H9 (cell line): ENCODE data around the gene FOXF1. TPM values are rescaled to one million over a fixed set of nuclear protein-coding genes. Genes with fewer than 3 reads are reported as not detected.

ENCODE experiments used
- DNase-seq: peaks from one replicate; pipeline ENCODE4 v3.0.0-alpha.2; 2017
- H2AFZ ChIP-seq: one replicate; pipeline ENCODE4 v1.6.1; 2013; ENCODE audit warnings: mild to moderate bottlenecking, low read length, control low read depth, moderate library complexity
- H2AK5ac ChIP-seq: 2 replicates; pipeline ENCODE4 v1.6.1; 2013; ENCODE audit warnings: low read length, control low read depth, mixed read lengths; ENCODE audit not compliant: insufficient read length
- H2BK120ac ChIP-seq: one replicate; pipeline ENCODE4 v1.6.1; 2013; ENCODE audit warnings: low read depth, mild to moderate bottlenecking, low read length, control low read depth, inconsistent platforms; ENCODE audit not compliant: poor library complexity, severe bottlenecking
- H2BK12ac ChIP-seq: 2 replicates; pipeline ENCODE4 v1.6.1; 2013; ENCODE audit warnings: low read length, control low read depth, mixed read lengths, low read depth; ENCODE audit not compliant: insufficient read length
- H2BK15ac ChIP-seq: 2 replicates; pipeline ENCODE4 v1.6.1; 2013; ENCODE audit warnings: low read depth, low read length, control low read depth
- H2BK20ac ChIP-seq: one replicate; pipeline ENCODE4 v1.6.1; 2013; ENCODE audit warnings: low read depth, mild to moderate bottlenecking, low read length, control low read depth, inconsistent platforms; ENCODE audit not compliant: poor library complexity, severe bottlenecking
- H2BK5ac ChIP-seq: 2 replicates; pipeline ENCODE4 v1.6.1; 2013; ENCODE audit warnings: low read length, control low read depth, mixed read lengths; ENCODE audit not compliant: insufficient read length
- H3K14ac ChIP-seq: 2 replicates; pipeline ENCODE4 v1.6.1; 2013; ENCODE audit warnings: low read length, control low read depth; ENCODE audit not compliant: insufficient read depth
- H3K18ac ChIP-seq: 2 replicates; pipeline ENCODE4 v1.6.1; 2013; ENCODE audit warnings: low read depth, mild to moderate bottlenecking, mixed read lengths, low read length, control low read depth; ENCODE audit not compliant: insufficient read length
- H3K23ac ChIP-seq: 2 replicates; pipeline ENCODE4 v1.6.1; 2013; ENCODE audit warnings: low read length, control low read depth, mixed read lengths, low read depth; ENCODE audit not compliant: insufficient read length
- H3K23me2 ChIP-seq: 2 replicates; pipeline ENCODE4 v1.6.1; 2013; ENCODE audit warnings: low read depth, mild to moderate bottlenecking, mixed read lengths, low read length, control low read depth; ENCODE audit not compliant: insufficient read length, poor library complexity, severe bottlenecking
- H3K27ac ChIP-seq: 2 replicates; pipeline ENCODE4 v1.5.1; 2013; ENCODE audit warnings: low read length, control low read depth, mixed read lengths, low read depth; ENCODE audit not compliant: insufficient read length
- H3K27me3 ChIP-seq: 2 replicates; pipeline ENCODE4 v1.6.1; 2013; ENCODE audit warnings: low read length, control low read depth, inconsistent platforms; ENCODE audit not compliant: insufficient read depth
- H3K4ac ChIP-seq: 2 replicates; pipeline ENCODE4 v1.6.1; 2013; ENCODE audit warnings: low read depth, mild to moderate bottlenecking, control low read depth, inconsistent platforms, low read length, moderate library complexity
- H3K4me1 ChIP-seq: 2 replicates; pipeline ENCODE4 v1.6.1; 2013; ENCODE audit warnings: low read length, control low read depth, inconsistent platforms; ENCODE audit not compliant: insufficient read depth
- H3K4me2 ChIP-seq: 2 replicates; pipeline ENCODE4 v1.6.1; 2013; ENCODE audit warnings: low read length, control low read depth, mixed read lengths; ENCODE audit not compliant: insufficient read length, insufficient read depth
- H3K56ac ChIP-seq: 2 replicates; pipeline ENCODE4 v1.6.1; 2013; ENCODE audit warnings: low read depth, mild to moderate bottlenecking, mixed read lengths, low read length, control low read depth; ENCODE audit not compliant: insufficient read length
- H3K79me1 ChIP-seq: 2 replicates; pipeline ENCODE4 v1.6.1; 2013; ENCODE audit warnings: low read depth, mild to moderate bottlenecking, moderate library complexity, low read length, control low read depth, inconsistent platforms; ENCODE audit not compliant: insufficient read depth, poor library complexity, severe bottlenecking
- H3K79me2 ChIP-seq: 2 replicates; pipeline ENCODE4 v1.6.1; 2013; ENCODE audit warnings: low read length, control low read depth, inconsistent platforms; ENCODE audit not compliant: insufficient read depth
- H3K9ac ChIP-seq: 2 replicates; pipeline ENCODE4 v1.6.1; 2013; ENCODE audit warnings: low read length, control low read depth, mixed read lengths; ENCODE audit not compliant: insufficient read length; ENCODE audit errors: extremely low read depth
- H3K9me3 ChIP-seq: one replicate; pipeline ENCODE4 v1.6.1; 2013; ENCODE audit warnings: low read depth, low read length, inconsistent platforms; ENCODE audit not compliant: control insufficient read depth
- H3T11ph ChIP-seq: one replicate; pipeline ENCODE4 v1.6.1; 2013; ENCODE audit warnings: mild to moderate bottlenecking, low read length, control low read depth, inconsistent platforms
- H4K20me1 ChIP-seq: one replicate; pipeline ENCODE4 v1.6.1; 2013; ENCODE audit not compliant: control insufficient read depth, insufficient read length, insufficient read depth
- H4K5ac ChIP-seq: 2 replicates; pipeline ENCODE4 v1.6.1; 2013; ENCODE audit warnings: low read depth, mild to moderate bottlenecking, mixed read lengths, low read length, control low read depth; ENCODE audit not compliant: insufficient read length
- H4K8ac ChIP-seq: replicated peaks from 2 replicates; pipeline ENCODE4 v1.6.1; 2013; ENCODE audit warnings: low read length, control low read depth, mixed read lengths, low read depth; ENCODE audit not compliant: insufficient read length
- H4K91ac ChIP-seq: 2 replicates; pipeline ENCODE4 v1.6.1; 2013; ENCODE audit warnings: low read depth, mild to moderate bottlenecking, moderate library complexity, mixed read lengths, low read length, control low read depth; ENCODE audit not compliant: insufficient read length
- H3K27ac Mint-ChIP-seq, 3 experiments: 2 replicates in 2 of 3; 3 replicates in 1 of 3; pipeline ENCODE4 v1.8.0; 2020 to 2021; ENCODE audit warnings: mixed read lengths in 3 of 3, mild to moderate bottlenecking in 1 of 3, moderate library complexity in 1 of 3
- H3K27me3 Mint-ChIP-seq: 2 replicates; pipeline ENCODE4 v1.8.0; 2021; ENCODE audit warnings: low read depth, mild to moderate bottlenecking, moderate library complexity, mixed read lengths
- H3K36me3 Mint-ChIP-seq, 3 experiments: 2 replicates in 2 of 3; 3 replicates in 1 of 3; pipeline ENCODE4 v1.8.0; 2020 to 2021; ENCODE audit warnings: low read depth in 3 of 3, mixed read lengths in 3 of 3; ENCODE audit not compliant: insufficient read depth in 1 of 3
- H3K4me1 Mint-ChIP-seq, 2 experiments: 2 replicates each; pipeline ENCODE4 v1.8.0; 2020; ENCODE audit warnings: mixed read lengths in 2 of 2
- H3K4me3 Mint-ChIP-seq, 2 experiments: 2 replicates in 1 of 2; 3 replicates in 1 of 2; pipeline ENCODE4 v1.8.0; 2020 to 2021; ENCODE audit warnings: mild to moderate bottlenecking in 2 of 2, mixed read lengths in 2 of 2, moderate library complexity in 1 of 2
- H3K9me3 Mint-ChIP-seq, 2 experiments: 2 replicates in 1 of 2; 3 replicates in 1 of 2; pipeline ENCODE4 v1.8.0; 2020; ENCODE audit warnings: mild to moderate bottlenecking in 2 of 2, mixed read lengths in 2 of 2, moderate library complexity in 1 of 2
- WGBS: extraction: QIAGEN DNeasy Blood & Tissue Kit; methylation state at CpG from one replicate; pipeline ENCODE4 v1.1.7; 2013; ENCODE audit warnings: missing lambda C conversion rate, low lambda C conversion rate, mixed read lengths; ENCODE audit not compliant: insufficient read length; ENCODE audit errors: extremely low coverage; 5-methylcytosine and 5-hydroxymethylcytosine counted together
- total RNA-seq: library from RNA; stranded (reverse); gene quantifications from 2 replicates; pipeline ENCODE4 v1.2.1, GENCODE V29; 2021
- TF ChIP-seq, protein P1 (sequence below): fragments of 200-600 bp; sonication (generic); conservative IDR thresholded peaks from 3 replicates; pipeline ENCODE4 v1.8.0; 2021; ENCODE audit warnings: antibody characterized with exemption, mild to moderate bottlenecking

Gene FOXF1
- total RNA-seq, 1 experiment from 2014 or later, result not detected

DNA sequence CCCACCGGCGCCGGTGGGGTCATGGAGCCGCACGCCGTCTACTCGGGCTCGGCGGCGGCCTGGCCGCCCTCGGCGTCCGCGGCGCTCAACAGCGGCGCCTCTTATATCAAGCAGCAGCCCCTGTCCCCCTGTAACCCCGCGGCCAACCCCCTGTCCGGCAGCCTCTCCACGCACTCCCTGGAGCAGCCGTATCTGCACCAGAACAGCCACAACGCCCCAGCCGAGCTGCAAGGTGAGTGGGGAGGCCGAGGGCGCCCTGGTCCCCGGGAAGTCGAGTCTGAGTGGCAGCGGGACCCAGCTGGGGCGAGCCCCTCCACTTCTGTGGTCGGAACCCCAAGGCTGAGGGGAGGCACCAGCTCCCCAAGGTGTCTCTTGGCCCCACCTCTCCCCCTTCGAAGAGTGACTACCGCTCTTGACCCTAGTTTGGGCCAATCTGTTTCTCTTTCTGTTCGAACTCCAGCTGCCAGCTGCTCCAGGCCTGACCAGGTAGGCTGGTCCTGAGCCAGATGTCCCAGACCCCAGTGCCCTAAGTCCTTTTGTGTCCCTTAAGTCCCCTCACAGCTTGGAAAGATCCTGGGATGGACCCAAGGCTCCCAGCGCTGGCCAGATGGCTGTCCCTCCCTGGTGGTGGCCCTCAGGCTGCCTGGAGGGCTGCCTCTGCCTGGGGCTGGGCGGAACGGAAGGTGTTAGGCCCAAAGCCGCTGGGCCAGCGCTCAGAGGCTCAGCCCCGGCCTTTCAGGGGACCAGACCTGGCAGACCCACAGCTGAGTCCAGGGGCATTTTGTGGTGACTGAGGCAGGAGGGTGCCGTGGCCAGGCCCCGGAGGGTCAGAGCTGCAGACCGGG is 1.2 kb downstream of the FOXF1 start:
- Histone ChIP-seq H4K20me1 (no peaks in the 10 kb centered on the region), H3T11ph (no peak overlapping the region), H2BK12ac (no peak overlapping the region), H2AFZ (no peak overlapping the region), H4K5ac (no peak overlapping the region), H2BK15ac (peak overlapping the region; percentile 27; the same call in 1 of the 2 replicates), H3K79me1 (no peaks in the 10 kb centered on the region), H3K27me3 (peaks cover 94% of the 10 kb centered on the region), H2BK120ac (no peak overlapping the region), H2AK5ac (no peak overlapping the region), H3K56ac (no peak overlapping the region), H3K18ac (no peak overlapping the region), H3K9me3 (no peaks in the 10 kb centered on the region), H4K8ac (no peak overlapping the region), H4K91ac (no peak overlapping the region), H3K79me2 (no peaks in the 10 kb centered on the region), H3K4me2 (no peak overlapping the region), H2BK20ac (no peak overlapping the region), H3K4ac (no peak overlapping the region), H2BK5ac (no peak overlapping the region), H3K23me2 (peaks cover 12% of the 10 kb centered on the region), H3K4me1 (no peaks in the 10 kb centered on the region), H3K9ac (no peak overlapping the region), H3K14ac (no peak overlapping the region), H3K27ac (no peak overlapping the region), H3K23ac (no peak overlapping the region)
- Mint-ChIP-seq H3K27ac (no peak overlapping the region), H3K4me1 (peaks cover 18 to 56% of the 10 kb centered on the region in 2 experiments), H3K27me3 (peaks cover 99% of the 10 kb centered on the region), H3K4me3 (peak overlapping the region in 1 of 2 experiments; percentile 71; a peak in 2 of 5 replicates), H3K36me3 (0 out of 7 replicates have a peak, but pooled peaks cover 0 to 2% (median 0%) of the 10 kb centered on the region in 3 experiments), H3K9me3 (peaks cover 4 to 11% of the 10 kb centered on the region in 2 experiments; a peak in 3 of 5 replicates)
- TF ChIP-seq, protein P1, sequence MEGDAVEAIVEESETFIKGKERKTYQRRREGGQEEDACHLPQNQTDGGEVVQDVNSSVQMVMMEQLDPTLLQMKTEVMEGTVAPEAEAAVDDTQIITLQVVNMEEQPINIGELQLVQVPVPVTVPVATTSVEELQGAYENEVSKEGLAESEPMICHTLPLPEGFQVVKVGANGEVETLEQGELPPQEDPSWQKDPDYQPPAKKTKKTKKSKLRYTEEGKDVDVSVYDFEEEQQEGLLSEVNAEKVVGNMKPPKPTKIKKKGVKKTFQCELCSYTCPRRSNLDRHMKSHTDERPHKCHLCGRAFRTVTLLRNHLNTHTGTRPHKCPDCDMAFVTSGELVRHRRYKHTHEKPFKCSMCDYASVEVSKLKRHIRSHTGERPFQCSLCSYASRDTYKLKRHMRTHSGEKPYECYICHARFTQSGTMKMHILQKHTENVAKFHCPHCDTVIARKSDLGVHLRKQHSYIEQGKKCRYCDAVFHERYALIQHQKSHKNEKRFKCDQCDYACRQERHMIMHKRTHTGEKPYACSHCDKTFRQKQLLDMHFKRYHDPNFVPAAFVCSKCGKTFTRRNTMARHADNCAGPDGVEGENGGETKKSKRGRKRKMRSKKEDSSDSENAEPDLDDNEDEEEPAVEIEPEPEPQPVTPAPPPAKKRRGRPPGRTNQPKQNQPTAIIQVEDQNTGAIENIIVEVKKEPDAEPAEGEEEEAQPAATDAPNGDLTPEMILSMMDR, result no peak
- WGBS, result no CpG with 5 or more reads among the region's 44 CpGs
- DNase-seq, result peak; percentile 44
